ENCODE results near the gene IGFBP2.
A peak's percentile ranks its signal among the peaks of the same experiment; 100 is the strongest.

Gene IGFBP2

GRCh38 chr2:216653093-216653799 is 20.0 kb downstream of the IGFBP2 start:
- Mint-ChIP-seq H3K27ac (peak overlapping the region; percentile 36 to 88 (median 44)), H3K36me3 (ENCODE audit: low read depth) (peaks cover 22% of the 10 kb centered on the region), H3K4me1 (peaks cover 51% of the 10 kb centered on the region), H3K4me3 (no peak overlapping the region), H3K9me3 (no peaks in the 10 kb centered on the region), H3K27me3 (ENCODE audit: low read depth) (no peaks in the 10 kb centered on the region)
- no peak for TF ChIP-seq CTCF (IDR thresholded peaks at IDR 0.05; ENCODE audit: unreplicated experiment in 3 of 3)

GRCh38 chr2:216653931-216654365 is 20.7 kb downstream of the IGFBP2 start:
- peak overlapping the region; percentile 7 to 88 (median 36) for H3K27ac Mint-ChIP-seq
- H3K36me3 Mint-ChIP-seq (ENCODE audit: low read depth), result peaks cover 21% of the 10 kb centered on the region
- H3K4me3 Mint-ChIP-seq, result no peak overlapping the region
- no peaks in the 10 kb centered on the region for H3K9me3 Mint-ChIP-seq
- peaks cover 52% of the 10 kb centered on the region for H3K4me1 Mint-ChIP-seq
- no peaks in the 10 kb centered on the region for H3K27me3 Mint-ChIP-seq (ENCODE audit: low read depth)
- no peak for TF ChIP-seq CTCF (IDR thresholded peaks at IDR 0.05; ENCODE audit: unreplicated experiment in 3 of 3)

GRCh38 chr2:216654528-216655052 is 21.4 kb downstream of the IGFBP2 start:
- no peak overlapping the region for H3K4me3 Mint-ChIP-seq
- no peaks in the 10 kb centered on the region for H3K27me3 Mint-ChIP-seq (ENCODE audit: low read depth)
- peak overlapping the region in 2 of 3 experiments; percentile 36 to 59 for H3K27ac Mint-ChIP-seq
- no peak for TF ChIP-seq CTCF (IDR thresholded peaks at IDR 0.05; ENCODE audit: unreplicated experiment in 3 of 3)
- peaks cover 53% of the 10 kb centered on the region for H3K4me1 Mint-ChIP-seq
- H3K9me3 Mint-ChIP-seq, result no peaks in the 10 kb centered on the region
- H3K36me3 Mint-ChIP-seq (ENCODE audit: low read depth), result peaks cover 27% of the 10 kb centered on the region

- H3K4me3 Mint-ChIP-seq, result no peak overlapping the region
- H3K27ac Mint-ChIP-seq, result peak overlapping the region in 1 of 3 experiments; percentile 6
- peaks cover 39% of the 10 kb centered on the region for H3K4me1 Mint-ChIP-seq
- H3K27me3 Mint-ChIP-seq (ENCODE audit: low read depth), result no peaks in the 10 kb centered on the region
- H3K36me3 Mint-ChIP-seq (ENCODE audit: low read depth), result peaks cover 48% of the 10 kb centered on the region
- no peak for TF ChIP-seq CTCF (IDR thresholded peaks at IDR 0.05; ENCODE audit: unreplicated experiment in 3 of 3)
- no peaks in the 10 kb centered on the region for H3K9me3 Mint-ChIP-seq
Observed at GRCh38 chr2:216657086-216657855, 24.1 kb downstream of the IGFBP2 start.

- H3K9me3 Mint-ChIP-seq, result no peaks in the 10 kb centered on the region
- H3K4me3 Mint-ChIP-seq, result no peak overlapping the region
- peaks cover 51% of the 10 kb centered on the region for H3K36me3 Mint-ChIP-seq (ENCODE audit: low read depth)
- H3K27me3 Mint-ChIP-seq (ENCODE audit: low read depth), result no peaks in the 10 kb centered on the region
- H3K27ac Mint-ChIP-seq, result peak overlapping the region in 2 of 3 experiments; percentile 6 to 12
- TF ChIP-seq CTCF (IDR thresholded peaks at IDR 0.05; ENCODE audit: unreplicated experiment in 3 of 3), result no peak
- H3K4me1 Mint-ChIP-seq, result peaks cover 31% of the 10 kb centered on the region
Observed at GRCh38 chr2:216657980-216658379, 24.8 kb downstream of the IGFBP2 start.

Data from nephron (organoid).